Measurements from ENCODE around the gene SAE1.

DNA sequence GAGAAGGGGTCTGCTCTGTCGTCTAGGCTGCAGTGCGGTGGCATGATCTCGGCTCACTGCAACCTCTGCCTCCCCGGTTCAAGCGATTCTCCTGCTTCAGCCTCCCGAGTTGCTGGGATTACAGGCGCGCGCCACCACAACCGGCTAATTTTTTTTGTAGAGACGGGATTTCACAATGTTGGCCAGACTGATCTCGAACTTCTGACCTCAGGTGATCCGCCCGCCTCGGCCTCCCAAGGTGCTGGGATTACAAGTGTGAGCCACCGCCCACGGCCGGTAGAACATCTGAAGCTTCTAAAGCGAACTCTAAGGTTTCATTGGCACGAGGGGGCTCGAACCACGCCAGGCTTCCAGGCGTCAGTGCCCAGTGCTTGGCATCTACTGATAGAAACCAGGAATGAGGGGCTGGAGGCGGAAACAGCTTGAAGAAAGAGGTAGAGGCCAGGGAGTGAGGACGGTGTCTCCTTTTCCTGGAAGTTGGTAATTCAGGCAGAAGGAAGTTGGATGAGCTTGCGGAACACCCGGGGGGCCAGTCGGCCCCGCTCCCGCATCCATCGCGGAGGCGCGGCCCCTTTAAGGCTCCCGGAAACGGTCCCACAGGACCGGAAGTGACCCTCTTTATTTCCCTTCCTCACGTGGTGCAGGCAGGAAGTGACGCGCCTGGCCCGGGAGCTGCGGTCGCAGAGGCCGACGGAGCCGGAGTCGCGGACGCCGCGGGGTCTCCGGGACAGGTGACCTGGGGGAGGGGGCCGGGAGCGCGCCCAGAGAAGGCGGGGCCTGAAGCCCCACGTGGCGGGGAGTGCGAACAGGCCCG, 125.5 kb downstream of the SAE1 start, which contains the start of gene CCDC9:
- TF ChIP-seq, protein P1, sequence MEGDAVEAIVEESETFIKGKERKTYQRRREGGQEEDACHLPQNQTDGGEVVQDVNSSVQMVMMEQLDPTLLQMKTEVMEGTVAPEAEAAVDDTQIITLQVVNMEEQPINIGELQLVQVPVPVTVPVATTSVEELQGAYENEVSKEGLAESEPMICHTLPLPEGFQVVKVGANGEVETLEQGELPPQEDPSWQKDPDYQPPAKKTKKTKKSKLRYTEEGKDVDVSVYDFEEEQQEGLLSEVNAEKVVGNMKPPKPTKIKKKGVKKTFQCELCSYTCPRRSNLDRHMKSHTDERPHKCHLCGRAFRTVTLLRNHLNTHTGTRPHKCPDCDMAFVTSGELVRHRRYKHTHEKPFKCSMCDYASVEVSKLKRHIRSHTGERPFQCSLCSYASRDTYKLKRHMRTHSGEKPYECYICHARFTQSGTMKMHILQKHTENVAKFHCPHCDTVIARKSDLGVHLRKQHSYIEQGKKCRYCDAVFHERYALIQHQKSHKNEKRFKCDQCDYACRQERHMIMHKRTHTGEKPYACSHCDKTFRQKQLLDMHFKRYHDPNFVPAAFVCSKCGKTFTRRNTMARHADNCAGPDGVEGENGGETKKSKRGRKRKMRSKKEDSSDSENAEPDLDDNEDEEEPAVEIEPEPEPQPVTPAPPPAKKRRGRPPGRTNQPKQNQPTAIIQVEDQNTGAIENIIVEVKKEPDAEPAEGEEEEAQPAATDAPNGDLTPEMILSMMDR (IDR thresholded peaks at IDR 0.05) = peak in 2 of 5 experiments; percentile 42 to 50
- TF ChIP-seq POLR2A (IDR thresholded peaks at IDR 0.05) = peak; percentile 81 to 86
